HepG2 (cell line): ENCODE data around the gene HOXA6. TPM values are rescaled to one million over a fixed set of nuclear protein-coding genes. Genes with fewer than 3 reads are reported as not detected.

ENCODE experiments used
- CEBPB ChIP-seq: IDR thresholded peaks from 2 replicates; pipeline ENCODE4 v1.6.1; 2011; ENCODE audit warnings: low read depth, low read length, improper control_type of control experiment, borderline replicate concordance
- CENPX ChIP-seq: sonication (generic); formaldehyde crosslinking; IDR thresholded peaks from 2 replicates; pipeline ENCODE4 v1.9.0; 2021; ENCODE audit warnings: mild to moderate bottlenecking, missing genetic modification reagents, moderate library complexity
- DR1 ChIP-seq: sonication (generic); formaldehyde crosslinking; IDR thresholded peaks from 2 replicates; pipeline ENCODE4 v1.8.0; 2021; ENCODE audit warnings: mild to moderate bottlenecking, missing genetic modification reagents, inconsistent platforms
- FOXC1 ChIP-seq: sonication (generic); formaldehyde crosslinking; IDR thresholded peaks from 2 replicates; pipeline ENCODE4 v1.8.0; 2022; ENCODE audit warnings: mild to moderate bottlenecking, missing genetic modification reagents, borderline replicate concordance
- JUND ChIP-seq: sonication (generic); formaldehyde crosslinking; IDR thresholded peaks from 2 replicates; pipeline ENCODE4 v1.8.0; 2022; ENCODE audit warnings: mild to moderate bottlenecking, missing genetic modification reagents
- KAT7 ChIP-seq: IDR thresholded peaks from 2 replicates; pipeline ENCODE4 v1.6.1; 2018; ENCODE audit warnings: borderline replicate concordance, missing compliant biosample characterization
- KDM2A ChIP-seq: sonication (generic); formaldehyde crosslinking; IDR thresholded peaks from 2 replicates; pipeline ENCODE4 v1.4.0; 2020; ENCODE audit warnings: low read depth, missing genetic modification reagents, borderline replicate concordance
- NCOA1 ChIP-seq: sonication (generic); formaldehyde crosslinking; IDR thresholded peaks from 2 replicates; pipeline ENCODE4 v1.9.0; 2021; ENCODE audit warnings: missing genetic modification reagents
- POLR2G ChIP-seq: fragments of 200-400 bp; formaldehyde crosslinking; IDR thresholded peaks from 2 replicates; pipeline ENCODE4 v1.6.1; 2018; ENCODE audit warnings: mild to moderate bottlenecking, low read depth, low read length, moderate library complexity
- PRMT3 ChIP-seq: sonication (generic); formaldehyde crosslinking; IDR thresholded peaks from 2 replicates; pipeline ENCODE4 v1.8.1; 2022; ENCODE audit warnings: low read depth, mild to moderate bottlenecking, moderate library complexity, missing genetic modification reagents, borderline replicate concordance
- REXO4 ChIP-seq: sonication (generic); formaldehyde crosslinking; IDR thresholded peaks from 2 replicates; pipeline ENCODE4 v1.8.0; 2022; ENCODE audit warnings: missing genetic modification reagents, mild to moderate bottlenecking, borderline replicate concordance
- RNF2 ChIP-seq: fragments of 450-650 bp; conservative IDR thresholded peaks from 2 replicates; pipeline ENCODE4 v1.6.1; 2016; ENCODE audit warnings: low read depth
- SNRNP70 ChIP-seq: fragments of 200-400 bp; formaldehyde crosslinking; IDR thresholded peaks from 2 replicates; pipeline ENCODE4 v1.6.1; 2017; ENCODE audit warnings: mild to moderate bottlenecking, low read depth, low read length, moderate library complexity
- TAF1 ChIP-seq: sonication (generic); formaldehyde crosslinking; IDR thresholded peaks from 2 replicates; pipeline ENCODE4 v1.4.0; 2020; ENCODE audit warnings: missing genetic modification reagents
- TP53 ChIP-seq: sonication (generic); formaldehyde crosslinking; conservative IDR thresholded peaks from 2 replicates; pipeline ENCODE4 v1.4.0; 2020; ENCODE audit warnings: missing genetic modification reagents
- ZNF772 ChIP-seq: sonication (generic); formaldehyde crosslinking; IDR thresholded peaks from 2 replicates; pipeline ENCODE4 v1.5.0; 2020; ENCODE audit warnings: mild to moderate bottlenecking, missing genetic modification reagents
- ZNF776 ChIP-seq: sonication (generic); formaldehyde crosslinking; IDR thresholded peaks from 2 replicates; pipeline ENCODE4 v1.4.0; 2020; ENCODE audit warnings: mild to moderate bottlenecking, missing genetic modification reagents
- ZNF839 ChIP-seq: sonication (generic); formaldehyde crosslinking; IDR thresholded peaks from 2 replicates; pipeline ENCODE4 v1.4.0; 2020; ENCODE audit warnings: missing genetic modification reagents, mild to moderate bottlenecking, borderline replicate concordance
- ZNF883 ChIP-seq: sonication (generic); formaldehyde crosslinking; IDR thresholded peaks from 2 replicates; pipeline ENCODE4 v1.5.1; 2020; ENCODE audit warnings: mild to moderate bottlenecking, missing genetic modification reagents; ENCODE audit errors: not compliant biosample characterization
- ZSCAN22 ChIP-seq: sonication (generic); formaldehyde crosslinking; IDR thresholded peaks from 2 replicates; pipeline ENCODE4 v1.4.0; 2020; ENCODE audit warnings: mild to moderate bottlenecking, missing genetic modification reagents
- polyA plus RNA-seq, 8 experiments: library from polyadenylated mRNA; depleted of rRNA in 3 of 8; stranded (reverse) in 7 of 8; unstranded in 1 of 8; fragments of >200 nt; fragmentation: Illumina TruSeq in 4 of 8; extraction: Trizol in 4 of 8; gene quantifications; 2 replicates each; pipeline versions ENCODE4 v1.2.1 to v1.2.3, GENCODE V29; 2011 to 2016; ENCODE audit warnings: low read depth in 4 of 8, missing spikeins in 1 of 8, mixed read lengths in 1 of 8; ENCODE audit not compliant: insufficient read depth in 1 of 8
- total RNA-seq, 5 experiments: library from RNA; depleted of rRNA; stranded (reverse); fragments of >200 nt; fragmentation: Illumina TruSeq; extraction: Trizol; gene quantifications; 2 replicates each; pipeline ENCODE4 v1.2.3, GENCODE V29; 2016; ENCODE audit warnings: low read depth in 1 of 5
- TF ChIP-seq, protein P1 (sequence below): IDR thresholded peaks from 2 replicates; pipeline ENCODE4 v1.6.1; 2016; ENCODE audit warnings: missing compliant biosample characterization, missing genetic modification reagents, borderline replicate concordance
- TF ChIP-seq, protein P2 (sequence below): IDR thresholded peaks from 2 replicates; pipeline ENCODE4 v1.6.1; 2012; ENCODE audit warnings: low read length, improper control_type of control experiment
- TF ChIP-seq, protein P3 (sequence below): sonication (generic); formaldehyde crosslinking; IDR thresholded peaks from 2 replicates; pipeline ENCODE4 v1.4.0; 2020; ENCODE audit warnings: missing genetic modification reagents

The HOXA6 gene
- total and polyA plus RNA-seq, 2 of the 13 experiments (the other 11 are each of a cell fraction or from before 2014, with no cell fraction given): 1.3 to 1.5 TPM

DNA sequence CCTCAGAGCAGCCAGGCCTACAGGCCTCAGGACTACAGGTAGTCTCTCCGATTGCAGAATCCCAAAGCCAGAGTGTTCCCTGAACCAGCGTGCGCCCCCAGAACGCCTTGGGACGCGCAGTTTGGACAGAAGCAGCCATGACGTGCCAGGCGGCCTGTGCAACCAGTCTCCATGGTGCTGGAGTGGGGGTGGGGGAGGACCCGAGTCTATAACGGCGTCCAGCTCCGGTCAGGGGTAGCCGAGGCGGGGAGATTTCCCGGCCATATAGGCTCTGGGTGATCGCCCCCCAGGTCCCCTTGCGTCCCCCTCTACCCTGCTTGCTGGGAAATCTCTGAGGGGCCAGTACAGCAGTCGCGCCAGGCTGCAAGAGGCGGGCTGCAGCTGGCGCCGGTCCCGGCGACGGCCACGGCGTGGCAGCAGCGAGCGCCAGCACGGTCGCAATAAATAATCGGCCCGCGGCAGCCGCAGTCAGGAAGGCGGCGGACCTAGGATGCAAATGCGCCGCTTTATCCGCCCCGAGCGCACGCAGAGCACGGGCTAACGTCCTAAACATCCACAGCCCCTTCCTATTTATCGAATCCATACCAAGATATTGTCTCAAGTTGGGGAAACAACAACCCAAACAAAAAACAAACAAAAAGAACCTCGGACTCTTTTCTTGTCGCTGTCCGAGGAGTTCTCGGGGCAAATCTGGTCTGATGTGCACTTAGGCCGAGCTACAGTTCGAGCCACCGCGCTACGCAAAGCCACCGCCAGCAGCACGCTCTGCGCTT is 3.2 kb upstream of the HOXA6 start (continued):
- TF ChIP-seq ZSCAN22 (CRISPR knock-in tag) (no peak), POLR2G (peak; percentile 26; the same call in 1 of the 2 replicates), PRMT3 (no peak; the same call in 1 of the 2 replicates), ZNF839 (CRISPR knock-in tag) (no peak), RNF2 (no peak), DR1 (CRISPR knock-in tag) (no peak; the same call in 1 of the 2 replicates), KDM2A (CRISPR knock-in tag) (peak; percentile 78; the same call in 1 of the 2 replicates), ZNF776 (CRISPR knock-in tag) (no peak), NCOA1 (CRISPR knock-in tag) (no peak; the same call in 1 of the 2 replicates), CEBPB (no peak), FOXC1 (CRISPR knock-in tag) (no peak), ZNF772 (CRISPR knock-in tag) (no peak), JUND (0 out of 2 replicates have a peak, but pooled peaks have one; percentile 12), REXO4 (no peak), TAF1 (CRISPR knock-in tag) (peak; percentile 47; the same call in 1 of the 2 replicates), CENPX (no peak), KAT7 (CRISPR knock-in tag) (peak; percentile 59), TP53 (CRISPR knock-in tag) (no peak), SNRNP70 (no peak), ZNF883 (peak; percentile 52)
- TF ChIP-seq, protein P1, sequence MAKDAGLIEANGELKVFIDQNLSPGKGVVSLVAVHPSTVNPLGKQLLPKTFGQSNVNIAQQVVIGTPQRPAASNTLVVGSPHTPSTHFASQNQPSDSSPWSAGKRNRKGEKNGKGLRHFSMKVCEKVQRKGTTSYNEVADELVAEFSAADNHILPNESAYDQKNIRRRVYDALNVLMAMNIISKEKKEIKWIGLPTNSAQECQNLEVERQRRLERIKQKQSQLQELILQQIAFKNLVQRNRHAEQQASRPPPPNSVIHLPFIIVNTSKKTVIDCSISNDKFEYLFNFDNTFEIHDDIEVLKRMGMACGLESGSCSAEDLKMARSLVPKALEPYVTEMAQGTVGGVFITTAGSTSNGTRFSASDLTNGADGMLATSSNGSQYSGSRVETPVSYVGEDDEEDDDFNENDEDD: no peak
- TF ChIP-seq, protein P2, sequence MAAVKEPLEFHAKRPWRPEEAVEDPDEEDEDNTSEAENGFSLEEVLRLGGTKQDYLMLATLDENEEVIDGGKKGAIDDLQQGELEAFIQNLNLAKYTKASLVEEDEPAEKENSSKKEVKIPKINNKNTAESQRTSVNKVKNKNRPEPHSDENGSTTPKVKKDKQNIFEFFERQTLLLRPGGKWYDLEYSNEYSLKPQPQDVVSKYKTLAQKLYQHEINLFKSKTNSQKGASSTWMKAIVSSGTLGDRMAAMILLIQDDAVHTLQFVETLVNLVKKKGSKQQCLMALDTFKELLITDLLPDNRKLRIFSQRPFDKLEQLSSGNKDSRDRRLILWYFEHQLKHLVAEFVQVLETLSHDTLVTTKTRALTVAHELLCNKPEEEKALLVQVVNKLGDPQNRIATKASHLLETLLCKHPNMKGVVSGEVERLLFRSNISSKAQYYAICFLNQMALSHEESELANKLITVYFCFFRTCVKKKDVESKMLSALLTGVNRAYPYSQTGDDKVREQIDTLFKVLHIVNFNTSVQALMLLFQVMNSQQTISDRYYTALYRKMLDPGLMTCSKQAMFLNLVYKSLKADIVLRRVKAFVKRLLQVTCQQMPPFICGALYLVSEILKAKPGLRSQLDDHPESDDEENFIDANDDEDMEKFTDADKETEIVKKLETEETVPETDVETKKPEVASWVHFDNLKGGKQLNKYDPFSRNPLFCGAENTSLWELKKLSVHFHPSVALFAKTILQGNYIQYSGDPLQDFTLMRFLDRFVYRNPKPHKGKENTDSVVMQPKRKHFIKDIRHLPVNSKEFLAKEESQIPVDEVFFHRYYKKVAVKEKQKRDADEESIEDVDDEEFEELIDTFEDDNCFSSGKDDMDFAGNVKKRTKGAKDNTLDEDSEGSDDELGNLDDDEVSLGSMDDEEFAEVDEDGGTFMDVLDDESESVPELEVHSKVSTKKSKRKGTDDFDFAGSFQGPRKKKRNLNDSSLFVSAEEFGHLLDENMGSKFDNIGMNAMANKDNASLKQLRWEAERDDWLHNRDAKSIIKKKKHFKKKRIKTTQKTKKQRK: no peak
- TF ChIP-seq, protein P3, sequence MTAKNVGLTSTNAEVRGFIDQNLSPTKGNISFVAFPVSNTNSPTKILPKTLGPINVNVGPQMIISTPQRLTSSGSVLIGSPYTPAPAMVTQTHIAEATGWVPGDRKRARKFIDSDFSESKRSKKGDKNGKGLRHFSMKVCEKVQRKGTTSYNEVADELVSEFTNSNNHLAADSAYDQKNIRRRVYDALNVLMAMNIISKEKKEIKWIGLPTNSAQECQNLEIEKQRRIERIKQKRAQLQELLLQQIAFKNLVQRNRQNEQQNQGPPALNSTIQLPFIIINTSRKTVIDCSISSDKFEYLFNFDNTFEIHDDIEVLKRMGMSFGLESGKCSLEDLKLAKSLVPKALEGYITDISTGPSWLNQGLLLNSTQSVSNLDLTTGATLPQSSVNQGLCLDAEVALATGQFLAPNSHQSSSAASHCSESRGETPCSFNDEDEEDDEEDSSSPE: no peak
